Testis (tissue), 3 donors: ENCODE data around the gene AUH. TPM values are rescaled to one million over a fixed set of nuclear protein-coding genes. Genes with fewer than 3 reads are reported as not detected.

Experiments used
- DNase-seq: peaks from one replicate; pipeline ENCODE4 v3.0.0-alpha.2; 2019
- H3K27ac ChIP-seq, 2 donors: fragments of 200-600 bp; sonication (generic); one replicate each; pipeline ENCODE4 v1.5.1; 2019
- H3K27me3 ChIP-seq: fragments of 200-600 bp; sonication (generic); one replicate; pipeline ENCODE4 v1.5.1; 2019
- H3K36me3 ChIP-seq: fragments of 200-600 bp; sonication (generic); one replicate; pipeline ENCODE4 v1.5.1; 2017; ENCODE audit warnings: low read depth; ENCODE audit errors: missing control alignments
- H3K4me1 ChIP-seq: fragments of 200-600 bp; sonication (generic); one replicate; pipeline ENCODE4 v1.5.1; 2019
- H3K4me3 ChIP-seq, 2 donors: fragments of 200-600 bp; sonication (generic); one replicate each; pipeline ENCODE4 v1.5.1; 2017 to 2019
- H3K9me3 ChIP-seq: fragments of 200-600 bp; sonication (generic); one replicate; pipeline ENCODE4 v1.5.1; 2017
- CTCF ChIP-seq, 3 experiments: fragments of 450-650 bp in 2 of 3; fragments of 200-600 bp in 1 of 3; sonication (generic) in 1 of 3; IDR thresholded peaks; one replicate each; pipeline ENCODE4 v1.5.1; 2016 to 2019; ENCODE audit warnings: antibody characterized with exemption in 3 of 3, mild to moderate bottlenecking in 2 of 3, moderate library complexity in 1 of 3
- POLR2A ChIP-seq: fragments of 450-650 bp; IDR thresholded peaks from one replicate; pipeline ENCODE4 v1.6.1; 2017; ENCODE audit warnings: antibody characterized with exemption, mild to moderate bottlenecking, moderate library complexity
- WGBS, 2 donors: methylation state at CpG; one replicate each; pipeline ENCODE4 v1.1.5; 2018; 5-methylcytosine and 5-hydroxymethylcytosine counted together
- intact Hi-C: fragments of 100-400 bp; cut with DNase I; formaldehyde crosslinking; loops from one replicate; pipeline ENCODE4 v1.15.1; 2023; ENCODE audit warnings: low total_unique reads
- polyA plus RNA-seq: library from polyadenylated mRNA; stranded (reverse); fragments of 350-450 nt; fragmentation: Illumina TruSeq; extraction: RNeasy Lipid Tissue Mini Kit (QIAGEN cat#74804); gene quantifications from one replicate; pipeline ENCODE4 v1.2.3, GENCODE V29; 2014; ENCODE audit warnings: low read depth, low replicate concordance; ENCODE audit not compliant: insufficient read depth
- total RNA-seq, 2 donors: library from RNA; depleted of rRNA; stranded (reverse); fragments of >200 nt; gene quantifications; one replicate each; pipeline ENCODE4 v1.2.3, GENCODE V29; 2016

Gene AUH
- total and polyA plus RNA-seq, 3 donors from 2014 or later = 9.1 to 33.9 (median 31.7) TPM

GRCh38 chr9:91316093-91316492, 45.6 kb downstream of the AUH start:
- H3K4me3 ChIP-seq = no peak overlapping the region
- TF ChIP-seq POLR2A (no peak), CTCF (IDR thresholded peaks at IDR 0.05) (no peak)
- no peaks in the 10 kb centered on the region for H3K36me3 ChIP-seq
- no peak overlapping the region for H3K27ac ChIP-seq
- H3K27me3 ChIP-seq = no peaks in the 10 kb centered on the region
- no peak for DNase-seq
- no peaks in the 10 kb centered on the region for H3K9me3 ChIP-seq
- H3K4me1 ChIP-seq = no peaks in the 10 kb centered on the region
- 96 to 100% methylated on average over 1 of the region's 1 CpG for WGBS, 2 donors
- intact Hi-C loops = no loop called here

- intact Hi-C loops = no loop called here
- TF ChIP-seq POLR2A (no peak), CTCF (IDR thresholded peaks at IDR 0.05) (no peak)
- H3K9me3 ChIP-seq = no peaks in the 10 kb centered on the region
- DNase-seq = no peak
- H3K4me1 ChIP-seq = no peaks in the 10 kb centered on the region
- WGBS, 2 donors = 85 to 92% methylated on average over 5 of the region's 5 CpGs
- H3K27ac ChIP-seq = no peak overlapping the region
- no peaks in the 10 kb centered on the region for H3K36me3 ChIP-seq
- H3K4me3 ChIP-seq = no peak overlapping the region
- H3K27me3 ChIP-seq = no peaks in the 10 kb centered on the region
These were observed 46.5 kb downstream of the AUH start for GRCh38 chr9:91315191-91315590.

GRCh38 chr9:91312717-91313325, 48.9 kb downstream of the AUH start:
- H3K27me3 ChIP-seq = no peaks in the 10 kb centered on the region
- H3K4me1 ChIP-seq = no peaks in the 10 kb centered on the region
- DNase-seq = no peak
- no peaks in the 10 kb centered on the region for H3K9me3 ChIP-seq
- H3K36me3 ChIP-seq = no peaks in the 10 kb centered on the region
- H3K27ac ChIP-seq = no peak overlapping the region
- 78 to 85% methylated on average over 4 of the region's 4 CpGs for WGBS, 2 donors
- no peak overlapping the region for H3K4me3 ChIP-seq
- no peak for TF ChIP-seq CTCF (IDR thresholded peaks at IDR 0.05)
- TF ChIP-seq POLR2A = no peak
- intact Hi-C loops = no loop called here

GRCh38 chr9:91310037-91310436, 51.7 kb downstream of the AUH start:
- H3K4me1 ChIP-seq = no peaks in the 10 kb centered on the region
- no peak overlapping the region for H3K4me3 ChIP-seq
- H3K36me3 ChIP-seq = no peaks in the 10 kb centered on the region
- no peaks in the 10 kb centered on the region for H3K9me3 ChIP-seq
- WGBS, 2 donors = 98 to 100% methylated on average over 2 of the region's 2 CpGs
- no peak for DNase-seq
- H3K27ac ChIP-seq = no peak overlapping the region
- TF ChIP-seq CTCF (IDR thresholded peaks at IDR 0.05) = no peak
- no peak for TF ChIP-seq POLR2A
- H3K27me3 ChIP-seq = no peaks in the 10 kb centered on the region
- intact Hi-C loops = no loop called here

- H3K4me1 ChIP-seq = no peaks in the 10 kb centered on the region
- no peak overlapping the region for H3K4me3 ChIP-seq
- no peak overlapping the region for H3K27ac ChIP-seq
- WGBS, 2 donors = 95% methylated on average over 2 of the region's 2 CpGs
- no peak for DNase-seq
- H3K27me3 ChIP-seq = no peaks in the 10 kb centered on the region
- intact Hi-C loops = no loop called here
- H3K36me3 ChIP-seq = no peaks in the 10 kb centered on the region
- H3K9me3 ChIP-seq = no peaks in the 10 kb centered on the region
- no peak for TF ChIP-seq CTCF (IDR thresholded peaks at IDR 0.05)
- TF ChIP-seq POLR2A = no peak
These were observed 53.5 kb downstream of the AUH start for GRCh38 chr9:91308191-91308590.
